Testis (tissue), 2 donors: ENCODE results near the gene MILR1.

Experiments used
- CTCF ChIP-seq, 3 experiments: fragments of 450-650 bp in 2 of 3; fragments of 200-600 bp in 1 of 3; sonication (generic) in 1 of 3; IDR thresholded peaks; one replicate each; pipeline ENCODE4 v1.5.1; 2016 to 2019; ENCODE audit warnings: antibody characterized with exemption in 3 of 3, mild to moderate bottlenecking in 2 of 3, moderate library complexity in 1 of 3
- POLR2A ChIP-seq: fragments of 450-650 bp; IDR thresholded peaks from one replicate; pipeline ENCODE4 v1.6.1; 2017; ENCODE audit warnings: antibody characterized with exemption, mild to moderate bottlenecking, moderate library complexity

- TF ChIP-seq POLR2A (no peak), CTCF (IDR thresholded peaks at IDR 0.05) (no peak)
These were observed 9.0 kb upstream of the MILR1 start for GRCh38 chr17:64439956-64440355.
